HG03095 (cell line): ENCODE data around the gene ANGPTL4.

Experiments
- ATAC-seq: cut with Tn5 transposase; IDR thresholded peaks from one replicate; pipeline ENCODE4 v1.9.1; 2021; ENCODE audit warnings: moderate library complexity; ENCODE audit not compliant: unreplicated experiment

Gene ANGPTL4

DNA sequence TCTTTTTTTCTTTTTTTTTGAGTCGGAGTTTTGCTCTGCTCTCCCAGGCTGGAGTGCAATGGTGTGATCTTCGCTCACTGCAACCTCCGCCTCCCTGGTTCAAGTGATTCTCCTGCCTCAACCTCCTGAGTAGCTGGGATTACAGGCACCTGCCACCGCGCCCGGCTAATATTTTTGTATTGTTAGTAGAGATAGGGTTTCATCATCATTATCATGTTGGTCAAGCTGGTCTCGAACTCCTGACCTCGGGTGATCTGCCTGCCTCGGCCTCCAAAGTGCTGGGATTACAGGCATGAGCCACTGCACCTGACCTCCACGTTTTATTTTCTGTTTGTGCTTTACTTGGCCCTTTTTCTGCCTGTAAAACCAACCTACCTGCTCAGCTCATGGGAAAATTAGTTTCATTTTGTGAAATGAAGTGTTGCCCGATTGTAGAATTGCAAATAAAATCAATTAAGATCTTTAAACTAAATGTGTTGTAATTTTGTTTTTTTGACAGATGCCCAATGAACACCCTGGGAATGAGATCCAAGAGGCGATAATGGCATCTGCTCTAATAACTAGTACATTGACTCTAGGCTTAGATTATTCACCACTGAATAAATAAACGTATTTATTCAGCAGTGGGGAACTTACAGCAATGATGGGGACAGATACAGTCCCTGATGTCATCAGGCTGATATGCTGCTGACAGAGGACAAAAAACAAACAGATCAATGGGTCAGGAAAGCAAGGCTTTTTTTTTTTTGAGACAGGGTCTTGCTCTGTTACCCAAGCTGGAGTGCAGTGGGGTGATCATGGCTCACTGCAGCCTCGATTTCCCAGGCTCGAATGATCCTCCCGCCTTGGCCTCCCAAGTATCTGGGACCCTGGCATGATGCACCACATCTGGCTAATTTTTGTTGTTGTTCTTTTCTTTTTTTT is 24.0 kb downstream of the ANGPTL4 start:
- no peak for ATAC-seq

DNA sequence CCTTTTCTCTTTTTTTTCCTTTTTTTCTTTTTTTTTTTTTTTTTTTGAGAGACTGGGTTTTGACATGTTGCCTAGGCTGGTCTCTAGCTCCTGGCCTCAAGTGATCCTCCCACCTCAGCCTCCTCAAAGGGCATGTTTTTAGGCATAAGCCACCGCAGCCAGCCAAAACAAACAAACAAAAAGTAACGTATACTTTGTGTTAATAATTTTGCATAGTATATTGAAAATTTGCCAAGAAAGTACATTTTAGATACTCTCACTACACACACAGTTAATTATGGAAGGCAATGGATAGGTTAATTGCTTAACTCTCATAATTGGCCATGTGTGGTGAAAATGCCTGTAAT is 24.6 kb downstream of the ANGPTL4 start:
- no peak for ATAC-seq

DNA sequence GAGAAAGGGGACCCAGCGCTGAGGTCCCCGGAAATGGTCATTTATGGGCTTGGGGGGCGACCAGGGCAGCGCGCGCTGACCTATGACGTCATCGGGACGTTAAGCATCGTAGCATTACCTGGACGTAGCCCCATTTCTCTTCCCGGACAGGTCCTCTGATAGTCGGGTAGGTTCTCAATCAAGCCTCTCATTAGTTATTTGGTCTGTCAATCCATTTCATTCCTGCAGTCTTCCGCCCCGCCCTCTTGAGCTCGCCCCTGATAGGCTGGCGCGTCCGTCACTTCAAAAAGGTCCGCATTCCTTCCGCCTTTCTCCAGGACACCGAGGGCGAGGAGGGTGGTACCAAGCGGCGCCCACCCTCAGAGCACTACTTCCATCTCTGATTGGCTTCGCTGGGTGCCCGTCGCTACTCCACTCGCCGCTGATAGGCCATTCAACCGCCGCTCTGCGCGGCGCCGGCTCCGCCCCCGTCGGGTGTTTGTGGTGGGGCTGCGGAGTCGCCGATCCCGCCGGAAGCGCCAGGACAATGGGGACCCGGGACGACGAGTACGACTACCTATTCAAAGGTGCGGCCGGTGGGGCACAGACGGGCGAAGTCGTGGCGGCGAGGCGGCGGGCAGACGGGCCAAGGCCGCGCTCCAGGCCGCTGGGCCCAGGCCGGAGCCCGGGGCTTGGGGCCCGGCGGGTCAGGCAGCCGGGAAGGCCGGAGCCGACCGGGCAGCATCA is 26.1 kb downstream of the ANGPTL4 start, which contains the start of gene RAB11B:
RAB11B (plus strand) TSS at position 470 of the 726 bp plus-strand sequence; CDS start at position 527, 57 bp downstream.
- ATAC-seq, result peak; percentile 84

DNA sequence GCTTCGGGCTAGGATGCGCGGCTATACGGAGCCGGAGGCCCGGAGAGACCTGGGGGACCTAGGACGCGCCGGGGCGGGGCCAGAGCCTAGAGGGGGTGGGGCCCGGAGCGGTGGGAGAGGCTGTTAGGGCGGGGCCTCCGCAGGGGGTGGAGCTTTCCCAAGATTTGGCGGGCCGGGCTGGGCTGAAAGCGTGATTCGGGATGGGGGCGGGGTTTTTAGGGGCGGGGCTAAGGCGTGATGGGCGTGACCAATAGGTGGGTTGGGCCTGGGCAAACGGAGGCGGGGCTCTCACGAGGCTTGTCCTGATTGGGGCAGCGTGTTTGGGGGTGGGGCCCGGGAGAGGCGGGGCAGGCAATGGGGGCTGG is 26.6 kb downstream of the ANGPTL4 start:
- peak; percentile 30 for ATAC-seq

DNA sequence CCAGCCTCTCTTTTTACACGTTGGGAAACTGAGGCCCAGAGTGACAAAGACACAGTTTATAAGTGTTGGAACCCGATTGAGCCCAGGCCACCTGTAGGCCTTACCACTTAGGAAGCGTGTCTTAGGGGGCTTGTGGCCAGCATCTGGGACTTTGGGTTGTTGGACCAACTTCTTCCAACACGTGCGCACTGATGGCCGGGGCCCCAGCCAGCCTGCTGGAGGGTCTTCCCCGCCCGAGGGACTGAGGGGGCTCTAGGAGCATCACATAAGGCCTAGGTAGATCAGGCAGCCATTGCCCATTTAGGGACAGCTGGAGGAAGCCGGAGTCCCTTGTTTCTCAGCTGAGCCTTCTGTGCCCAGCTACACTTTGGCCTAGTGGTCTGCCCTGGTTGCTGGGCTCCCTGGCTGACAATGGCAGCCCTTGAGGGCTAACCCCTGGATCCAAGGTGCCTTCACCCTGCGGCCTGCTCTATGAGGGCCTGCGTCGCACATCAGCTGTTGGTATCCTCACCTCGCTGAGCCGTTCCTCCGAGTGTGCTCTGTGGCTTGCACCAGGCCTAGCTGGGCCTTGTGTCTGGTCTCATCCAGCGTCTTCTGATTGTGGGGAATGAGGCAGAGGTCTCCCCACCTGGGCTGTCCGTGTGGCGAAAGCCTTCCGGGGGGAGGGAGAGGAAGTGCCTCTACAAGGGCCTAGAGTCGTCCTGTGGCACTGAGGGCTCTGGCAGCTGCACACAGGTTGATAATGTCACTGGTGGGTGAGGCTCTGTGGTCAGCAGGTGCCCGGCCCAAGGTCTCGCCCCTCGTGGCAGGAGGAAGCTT is 27.5 kb downstream of the ANGPTL4 start:
- no peak for ATAC-seq

DNA sequence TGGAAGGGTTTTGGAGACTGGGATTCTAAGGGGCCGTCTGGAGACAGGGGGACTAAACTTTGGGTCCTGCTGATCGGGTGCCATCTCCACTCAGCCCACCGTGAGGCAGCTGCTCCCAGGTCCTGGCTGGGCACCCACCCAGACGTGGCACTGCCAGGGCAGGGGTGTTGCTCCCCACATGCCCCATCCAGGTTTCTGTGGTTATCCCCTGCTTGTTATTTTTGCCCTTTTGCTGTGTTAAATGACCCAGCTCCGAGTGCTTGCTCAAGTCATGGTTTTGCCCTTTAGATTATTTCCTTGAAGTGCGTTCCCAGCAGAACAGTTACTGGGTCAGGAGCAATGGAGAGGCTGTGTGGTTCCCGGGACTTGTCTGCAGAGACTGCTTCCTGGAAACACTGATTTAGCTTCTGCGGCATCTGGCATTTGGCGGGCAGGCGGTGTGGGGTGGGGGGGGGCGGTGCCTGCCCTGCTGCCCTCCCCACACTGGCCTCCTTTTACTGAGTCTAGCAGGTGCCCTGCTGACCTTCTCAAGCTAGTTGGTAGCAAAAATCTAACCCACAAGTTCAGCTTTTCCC is 28.1 kb downstream of the ANGPTL4 start:
- ATAC-seq, result no peak

DNA sequence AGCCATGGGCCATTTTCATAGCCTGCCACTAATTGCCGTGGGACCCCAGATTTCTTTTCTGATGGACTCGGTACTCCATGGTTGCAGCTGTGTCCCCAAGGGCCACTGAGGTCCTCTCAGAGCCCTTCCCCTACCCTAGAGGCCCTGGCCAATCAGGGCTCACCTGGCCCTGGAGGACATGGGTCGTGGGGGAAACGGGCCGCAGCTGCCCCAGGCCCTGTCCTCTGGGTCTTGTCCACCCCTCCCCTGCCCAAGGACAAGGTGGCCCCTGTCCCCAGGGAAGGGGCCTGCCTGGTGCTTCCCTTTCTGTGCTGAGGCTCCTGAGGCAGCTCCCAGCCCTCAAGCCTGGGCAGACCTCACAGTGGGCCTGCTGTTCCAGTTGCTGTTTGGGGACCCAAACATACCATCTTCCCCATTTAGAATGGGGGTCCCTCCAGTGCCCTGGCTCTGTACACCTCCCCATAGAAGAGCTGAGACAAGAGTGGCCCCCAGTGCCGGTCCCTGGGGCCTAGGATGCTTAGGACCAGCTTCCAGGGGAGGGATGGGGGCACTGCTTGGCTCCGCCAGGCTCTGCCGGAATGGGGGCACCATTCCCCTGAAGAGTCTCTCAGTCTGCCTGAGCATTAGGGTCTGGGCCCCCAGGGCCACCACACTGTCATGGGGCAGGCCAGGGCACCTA is 29.4 kb downstream of the ANGPTL4 start:
- no peak for ATAC-seq

DNA sequence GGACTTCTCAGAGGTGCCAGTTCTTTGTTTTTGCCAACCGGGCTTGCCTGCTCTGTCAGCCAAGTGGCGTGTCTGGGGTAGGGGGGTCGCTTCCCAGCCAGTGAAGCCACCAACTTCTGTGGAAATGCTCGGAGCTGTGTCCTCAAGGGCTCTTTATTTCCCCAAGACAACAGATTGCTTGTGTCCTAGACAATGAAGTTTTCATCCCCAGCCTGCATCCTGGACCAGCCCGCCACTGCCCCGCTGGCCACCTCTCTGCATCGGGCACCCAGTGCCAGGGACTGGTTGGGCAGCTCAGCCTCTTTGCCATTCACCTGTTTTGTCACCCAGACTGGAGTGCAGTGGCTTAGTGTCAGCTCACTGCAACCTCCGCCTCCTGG is 29.9 kb downstream of the ANGPTL4 start:
- ATAC-seq, result no peak

DNA sequence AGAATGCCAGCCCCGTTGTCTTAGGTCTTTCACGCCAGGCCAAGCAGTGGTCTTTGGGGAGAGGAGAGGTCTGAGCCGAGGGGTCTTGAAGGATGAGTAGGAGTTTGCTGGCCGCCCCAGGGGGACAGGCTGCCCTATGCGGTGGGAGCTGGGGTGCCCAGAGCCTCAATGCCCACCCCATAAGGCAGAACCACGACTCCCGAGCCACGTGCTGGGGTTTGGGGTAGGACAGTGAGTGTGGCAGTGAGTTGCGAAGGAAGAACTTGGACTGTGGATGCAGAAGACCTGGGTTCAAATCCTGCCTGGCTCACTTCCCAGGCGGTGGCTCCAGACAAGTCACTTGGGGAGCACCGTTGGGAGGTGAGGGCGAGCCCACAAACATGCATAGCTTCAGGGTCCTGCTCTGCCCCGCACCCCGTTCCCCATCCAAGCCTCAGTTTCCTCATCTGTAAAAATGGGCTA is 31.7 kb downstream of the ANGPTL4 start:
- no peak for ATAC-seq

DNA sequence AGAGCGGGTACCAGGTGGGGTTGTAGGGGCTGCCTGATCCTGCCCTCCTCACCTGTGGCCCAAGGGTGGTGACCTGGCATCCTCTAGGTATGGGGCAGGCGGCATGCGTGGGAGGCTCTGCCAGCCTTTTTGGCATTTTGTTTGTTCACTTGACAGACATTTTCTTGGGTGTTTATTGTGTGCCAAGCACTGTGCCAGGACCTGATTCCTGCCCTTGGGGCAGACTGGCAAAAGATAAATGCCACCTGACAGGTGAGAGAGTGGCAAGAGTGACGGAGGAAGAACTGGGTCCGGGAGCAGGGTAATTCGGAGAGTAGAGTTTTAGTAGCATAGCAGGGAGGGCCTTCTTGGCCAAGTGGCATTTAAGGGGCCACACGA is 32.2 kb downstream of the ANGPTL4 start:
- no peak for ATAC-seq

DNA sequence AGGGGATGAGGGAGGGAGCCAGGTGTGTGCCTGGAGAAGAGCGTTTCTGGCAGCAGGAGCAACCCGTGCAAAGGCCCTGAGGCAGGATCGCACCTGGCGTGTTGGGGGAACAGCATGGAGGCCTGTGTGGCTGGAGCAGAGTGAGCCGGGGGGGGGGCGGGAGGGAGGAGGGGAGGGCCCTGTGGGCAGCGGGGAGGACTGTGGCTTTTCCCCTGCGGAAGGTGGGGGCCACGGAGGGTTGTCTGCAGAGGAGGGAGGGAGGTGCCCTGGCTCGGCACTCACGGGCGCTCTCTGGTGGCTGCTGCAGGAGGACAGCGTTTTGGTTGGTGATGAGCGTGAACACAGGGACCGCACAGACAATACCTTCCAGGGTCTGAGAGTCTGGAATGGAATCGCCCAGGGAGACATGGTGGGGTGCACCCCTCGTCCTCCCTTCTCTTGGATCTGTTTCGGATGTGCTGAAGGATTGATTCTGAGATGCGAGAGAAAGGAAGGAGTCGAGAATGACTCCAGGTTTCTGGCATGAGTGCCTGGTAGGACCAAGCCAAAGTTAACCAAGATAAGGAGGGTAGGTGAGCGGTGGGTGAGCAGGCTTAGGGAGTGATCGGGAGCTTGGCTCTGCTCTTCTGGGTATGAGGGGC is 32.7 kb downstream of the ANGPTL4 start:
- no peak for ATAC-seq

DNA sequence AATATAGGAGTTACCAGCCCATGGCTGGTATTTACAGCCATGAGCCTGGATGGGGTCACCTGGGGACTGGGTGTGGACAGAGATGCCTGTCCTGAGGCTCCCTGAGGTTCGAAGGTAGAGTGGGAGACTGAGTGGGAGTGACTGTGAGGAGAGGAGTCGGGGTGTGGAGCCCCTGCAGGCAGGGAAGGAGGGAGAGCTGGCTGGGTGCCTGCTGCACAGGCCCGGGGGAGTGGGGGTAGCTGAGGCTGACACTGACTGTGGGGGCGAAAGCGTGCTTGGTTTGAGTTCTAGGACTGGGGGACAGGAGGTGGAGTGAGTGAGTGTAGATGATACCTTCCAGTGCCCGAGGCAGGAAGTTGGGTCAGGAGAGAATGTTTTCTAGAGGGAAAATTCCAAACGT is 33.3 kb downstream of the ANGPTL4 start:
- no peak for ATAC-seq

DNA sequence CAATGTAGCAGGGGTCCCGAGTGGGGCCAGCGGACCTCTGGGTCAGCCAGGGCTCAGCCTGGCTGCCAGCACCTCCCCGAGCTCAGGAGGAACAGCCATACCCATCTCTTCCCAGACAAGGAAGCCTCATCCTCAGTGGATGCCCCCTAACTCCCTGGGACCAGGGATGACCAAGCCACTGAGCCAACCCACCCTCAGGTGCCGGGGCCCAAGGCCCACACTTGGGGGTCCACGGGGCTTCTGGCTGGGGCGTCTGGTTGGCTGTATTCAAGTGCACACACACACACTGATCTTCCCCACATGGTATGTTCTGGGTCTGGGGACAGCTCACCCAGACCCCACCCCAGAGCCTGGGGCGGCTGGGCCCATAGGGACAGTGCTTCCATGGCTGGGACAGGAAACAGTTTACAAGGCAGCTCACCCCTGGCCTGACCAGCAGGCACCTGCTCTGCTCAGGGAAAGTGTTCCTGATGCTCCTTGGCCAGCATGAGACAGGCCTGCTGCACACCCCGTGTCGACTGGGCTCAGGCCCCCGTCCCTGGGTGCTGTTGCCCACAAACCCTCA is 33.9 kb downstream of the ANGPTL4 start:
- no peak for ATAC-seq

DNA sequence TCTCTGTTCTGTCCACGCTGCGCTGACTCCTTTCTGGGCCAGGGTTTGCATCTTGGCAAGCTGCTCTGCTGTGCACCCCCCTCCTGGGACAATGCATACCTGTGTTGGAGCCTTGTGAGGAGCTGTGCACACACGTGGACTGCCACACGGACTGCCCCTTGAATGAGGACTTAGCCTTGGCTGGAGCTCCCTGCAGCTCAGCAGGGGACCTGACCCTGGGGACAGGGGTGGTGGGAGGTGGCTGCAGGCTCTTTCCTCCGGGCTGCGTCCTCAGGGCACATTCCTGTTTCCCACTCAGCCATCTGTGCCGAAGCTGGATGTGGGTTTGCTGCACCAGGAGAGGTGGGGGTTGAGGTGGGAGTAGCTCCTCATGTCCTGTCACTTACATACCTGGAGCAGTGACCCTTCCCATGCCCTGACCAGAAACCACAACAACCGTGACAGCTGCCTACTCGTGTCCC is 34.4 kb downstream of the ANGPTL4 start:
- ATAC-seq, result no peak

DNA sequence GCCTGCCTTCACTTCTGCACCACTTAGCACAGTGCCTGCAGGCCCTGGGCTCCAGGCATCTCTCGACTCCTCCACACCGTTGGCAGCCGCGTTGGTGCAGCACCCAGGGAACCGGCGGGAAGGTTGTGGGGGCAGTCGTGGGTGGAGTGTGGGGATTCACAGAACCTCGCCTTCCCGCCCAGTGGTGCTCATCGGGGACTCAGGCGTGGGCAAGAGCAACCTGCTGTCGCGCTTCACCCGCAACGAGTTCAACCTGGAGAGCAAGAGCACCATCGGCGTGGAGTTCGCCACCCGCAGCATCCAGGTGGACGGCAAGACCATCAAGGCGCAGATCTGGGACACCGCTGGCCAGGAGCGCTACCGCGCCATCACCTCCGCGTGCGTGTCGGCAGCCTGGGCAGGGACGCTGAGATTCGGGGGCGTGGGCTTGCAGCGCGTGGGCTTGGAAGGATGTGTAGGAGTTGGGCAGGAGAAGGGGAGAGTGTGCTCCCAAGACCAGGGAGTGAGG is 35.8 kb downstream of the ANGPTL4 start:
- ATAC-seq, result no peak

DNA sequence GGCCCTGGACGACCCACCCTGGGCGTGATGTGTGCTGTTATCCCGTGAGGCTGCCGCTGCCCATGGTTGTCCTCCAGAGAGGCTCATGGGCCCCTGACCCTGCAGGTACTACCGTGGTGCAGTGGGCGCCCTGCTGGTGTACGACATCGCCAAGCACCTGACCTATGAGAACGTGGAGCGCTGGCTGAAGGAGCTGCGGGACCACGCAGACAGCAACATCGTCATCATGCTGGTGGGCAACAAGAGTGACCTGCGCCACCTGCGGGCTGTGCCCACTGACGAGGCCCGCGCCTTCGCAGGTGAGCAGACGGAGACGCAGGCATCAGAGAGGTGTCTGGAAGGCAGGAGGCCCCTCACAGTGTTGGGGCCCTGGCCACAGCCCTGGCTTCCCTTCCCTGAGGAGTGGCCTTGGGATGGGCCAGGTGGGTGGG is 38.0 kb downstream of the ANGPTL4 start:
- no peak for ATAC-seq

DNA sequence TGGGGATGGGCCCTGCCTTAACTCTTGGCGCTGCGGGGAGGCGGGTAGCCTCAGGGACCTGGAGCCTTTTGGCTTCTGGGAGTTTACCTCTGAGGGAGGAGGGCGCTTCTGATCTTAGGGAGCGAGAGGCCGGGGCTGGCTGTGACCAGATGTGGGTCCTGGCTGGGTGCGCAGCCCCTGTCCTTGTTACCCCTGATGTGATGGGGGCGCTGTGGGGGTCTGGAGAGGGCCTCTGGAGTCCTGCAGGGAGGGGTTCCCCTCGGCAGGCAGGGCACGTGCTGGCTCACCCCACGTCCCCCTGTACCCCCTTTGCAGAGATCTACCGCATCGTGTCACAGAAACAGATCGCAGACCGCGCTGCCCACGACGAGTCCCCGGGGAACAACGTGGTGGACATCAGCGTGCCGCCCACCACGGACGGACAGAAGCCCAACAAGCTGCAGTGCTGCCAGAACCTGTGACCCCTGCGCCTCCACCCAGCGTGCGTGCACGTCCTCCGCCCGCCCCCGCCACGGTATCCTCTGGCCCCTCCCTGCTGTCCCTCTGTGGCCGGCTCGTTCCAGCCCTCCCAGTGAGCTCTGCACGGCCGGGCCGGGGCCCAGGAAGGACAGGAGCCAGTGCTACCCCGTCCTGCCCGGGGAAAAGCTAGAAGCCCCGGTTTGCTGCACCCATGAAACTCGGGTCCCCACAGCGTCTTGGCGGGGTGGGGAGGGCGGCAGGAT is 39.3 kb downstream of the ANGPTL4 start:
- ATAC-seq, result no peak

DNA sequence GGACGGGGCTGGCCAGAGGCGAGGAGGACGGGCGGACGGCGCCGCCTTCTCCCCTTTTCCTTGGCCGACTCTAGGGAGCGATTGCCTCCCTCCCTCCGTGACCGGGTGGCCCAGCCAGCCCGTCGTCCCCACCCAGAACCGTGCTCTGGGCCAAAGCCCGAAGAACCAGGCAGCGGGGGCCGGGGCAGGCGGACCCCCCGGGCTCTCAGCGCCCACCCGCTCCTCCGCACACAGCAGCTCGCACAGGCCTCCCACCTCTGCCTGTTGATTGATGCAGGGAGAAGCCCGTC is 39.8 kb downstream of the ANGPTL4 start:
- ATAC-seq, result no peak
